ENCODE results near the gene PLCG1. TPM values are rescaled to one million over a fixed set of nuclear protein-coding genes. Genes with fewer than 3 reads are reported as not detected.

Gene PLCG1
- total RNA-seq, 1 donor from 2014 or later: 320 TPM

GRCh38 chr20:41225091-41225490 is 87.7 kb downstream of the PLCG1 start:
- H3K9me3 Mint-ChIP-seq: peaks cover 2% of the 10 kb centered on the region
- no peak overlapping the region for H3K4me3 Mint-ChIP-seq
- no peaks in the 10 kb centered on the region for H3K36me3 Mint-ChIP-seq (ENCODE audit: low read depth)
- no peak overlapping the region for H3K27ac Mint-ChIP-seq (ENCODE audit: unreplicated experiment)
- no peak for TF ChIP-seq CTCF (conservative IDR thresholded peaks at IDR 0.05)
- no peak for DNase-seq (ENCODE audit: low read depth, low spot score)
- no peaks in the 10 kb centered on the region for H3K27me3 Mint-ChIP-seq (ENCODE audit: low read depth)
- peaks cover 10% of the 10 kb centered on the region for H3K4me1 Mint-ChIP-seq

GRCh38 chr20:41226426-41226825 is 89.1 kb downstream of the PLCG1 start:
- peaks cover 10% of the 10 kb centered on the region for H3K4me1 Mint-ChIP-seq

More at GRCh38 chr20:41226426-41226825, 89.1 kb downstream of the PLCG1 start:
- Mint-ChIP-seq H3K9me3 (peaks cover 2% of the 10 kb centered on the region), H3K4me3 (no peak overlapping the region), H3K36me3 (ENCODE audit: low read depth) (no peaks in the 10 kb centered on the region), H3K27me3 (ENCODE audit: low read depth) (no peaks in the 10 kb centered on the region), H3K27ac (ENCODE audit: unreplicated experiment) (no peak overlapping the region)
- DNase-seq (ENCODE audit: low read depth, low spot score): no peak
- no peak for TF ChIP-seq CTCF (conservative IDR thresholded peaks at IDR 0.05)

Small RNA genes within 50 kb of the gene (microRNA-seq; reads per million reads assigned to microRNA genes)
- gene MIR6871: 4.1 reads per million

Other genes starting within 250 kb of the PLCG1 start
- gene TOP1, start 108.7 kb upstream of the PLCG1 start, total RNA-seq: 102 and 110 TPM in 2 replicates
- gene ZHX3, start 180.2 kb downstream of the PLCG1 start, total RNA-seq: 13.0 and 14.3 TPM in 2 replicates
- gene LPIN3, start 203.3 kb downstream of the PLCG1 start, total RNA-seq: 1.8 and 3.0 TPM in 2 replicates
- 6.9 and 7.5 TPM in 2 replicates for gene EMILIN3, start 229.3 kb downstream of the PLCG1 start, total RNA-seq